Measurements from ENCODE around the gene SPINK2.

Gene SPINK2

DNA sequence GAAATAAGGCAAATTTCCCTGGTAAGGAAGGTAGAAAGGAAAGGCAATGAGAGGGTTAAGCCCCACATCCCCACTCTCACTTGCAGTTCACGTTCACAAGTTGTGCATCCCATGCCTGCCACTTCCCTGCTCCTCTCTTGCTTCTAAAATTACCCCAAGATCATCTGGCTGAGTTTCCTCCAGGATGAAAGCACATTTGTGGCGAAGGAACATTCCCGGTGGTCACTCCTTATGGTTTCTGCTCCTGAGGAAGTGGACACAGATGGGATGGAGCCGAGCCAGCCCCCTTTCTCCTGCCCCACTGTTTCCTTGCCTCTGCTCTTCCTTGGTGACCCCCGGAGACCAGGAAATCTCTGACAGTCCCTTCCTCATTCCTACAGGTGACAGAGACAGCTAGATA lies 37.5 kb downstream of the SPINK2 start:
- H3K27ac ChIP-seq = no peak overlapping the region
- no peak overlapping the region for H3K4me3 ChIP-seq (ENCODE audit: low read depth, low read length)
- no peaks in the 10 kb centered on the region for H3K27me3 ChIP-seq (ENCODE audit: control insufficient read depth, insufficient read depth, low read length)
- H3K79me2 ChIP-seq = no peaks in the 10 kb centered on the region
- no peaks in the 10 kb centered on the region for H3K9me3 ChIP-seq (ENCODE audit: control insufficient read depth, low read length)
- H3K36me3 ChIP-seq (ENCODE audit: control insufficient read depth, insufficient read depth, low read length) = no peaks in the 10 kb centered on the region
- TF ChIP-seq, protein P1, sequence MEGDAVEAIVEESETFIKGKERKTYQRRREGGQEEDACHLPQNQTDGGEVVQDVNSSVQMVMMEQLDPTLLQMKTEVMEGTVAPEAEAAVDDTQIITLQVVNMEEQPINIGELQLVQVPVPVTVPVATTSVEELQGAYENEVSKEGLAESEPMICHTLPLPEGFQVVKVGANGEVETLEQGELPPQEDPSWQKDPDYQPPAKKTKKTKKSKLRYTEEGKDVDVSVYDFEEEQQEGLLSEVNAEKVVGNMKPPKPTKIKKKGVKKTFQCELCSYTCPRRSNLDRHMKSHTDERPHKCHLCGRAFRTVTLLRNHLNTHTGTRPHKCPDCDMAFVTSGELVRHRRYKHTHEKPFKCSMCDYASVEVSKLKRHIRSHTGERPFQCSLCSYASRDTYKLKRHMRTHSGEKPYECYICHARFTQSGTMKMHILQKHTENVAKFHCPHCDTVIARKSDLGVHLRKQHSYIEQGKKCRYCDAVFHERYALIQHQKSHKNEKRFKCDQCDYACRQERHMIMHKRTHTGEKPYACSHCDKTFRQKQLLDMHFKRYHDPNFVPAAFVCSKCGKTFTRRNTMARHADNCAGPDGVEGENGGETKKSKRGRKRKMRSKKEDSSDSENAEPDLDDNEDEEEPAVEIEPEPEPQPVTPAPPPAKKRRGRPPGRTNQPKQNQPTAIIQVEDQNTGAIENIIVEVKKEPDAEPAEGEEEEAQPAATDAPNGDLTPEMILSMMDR (IDR thresholded peaks at IDR 0.05) = no peak
- no peaks in the 10 kb centered on the region for H3K4me1 ChIP-seq
- no peak overlapping the region for H2AFZ ChIP-seq
- H3K4me2 ChIP-seq (ENCODE audit: low read length) = no peak overlapping the region
- H3K9ac ChIP-seq = no peak overlapping the region

DNA sequence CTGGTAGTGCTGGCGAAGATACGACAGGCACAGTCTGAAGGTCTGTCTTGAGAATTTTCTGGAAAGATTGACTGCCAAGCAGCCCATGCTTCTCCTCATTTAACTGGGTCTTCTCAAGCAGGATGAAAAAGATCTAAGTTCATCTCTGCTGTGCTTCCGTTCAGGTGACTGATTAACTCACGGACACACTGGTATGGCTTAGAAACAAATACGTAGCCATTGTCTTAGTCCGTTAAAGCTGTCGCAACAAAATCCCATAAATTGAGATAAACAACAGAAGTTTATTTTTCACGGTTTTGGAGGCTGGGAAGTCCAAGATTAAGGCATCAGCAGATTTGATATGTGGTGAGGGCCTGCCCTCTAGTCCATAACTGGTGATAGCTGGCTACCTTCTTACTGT lies 39.5 kb downstream of the SPINK2 start:
- Histone ChIP-seq H3K4me1 (no peaks in the 10 kb centered on the region), H3K9ac (no peak overlapping the region), H3K27ac (no peak overlapping the region), H3K4me2 (ENCODE audit: low read length) (no peak overlapping the region), H3K9me3 (ENCODE audit: control insufficient read depth, low read length) (no peaks in the 10 kb centered on the region), H2AFZ (no peak overlapping the region), H3K79me2 (no peaks in the 10 kb centered on the region), H3K36me3 (ENCODE audit: control insufficient read depth, insufficient read depth, low read length) (no peaks in the 10 kb centered on the region), H3K4me3 (ENCODE audit: low read depth, low read length) (no peak overlapping the region), H3K27me3 (ENCODE audit: control insufficient read depth, insufficient read depth, low read length) (no peaks in the 10 kb centered on the region)
- TF ChIP-seq, protein P1 (IDR thresholded peaks at IDR 0.05) = no peak

DNA sequence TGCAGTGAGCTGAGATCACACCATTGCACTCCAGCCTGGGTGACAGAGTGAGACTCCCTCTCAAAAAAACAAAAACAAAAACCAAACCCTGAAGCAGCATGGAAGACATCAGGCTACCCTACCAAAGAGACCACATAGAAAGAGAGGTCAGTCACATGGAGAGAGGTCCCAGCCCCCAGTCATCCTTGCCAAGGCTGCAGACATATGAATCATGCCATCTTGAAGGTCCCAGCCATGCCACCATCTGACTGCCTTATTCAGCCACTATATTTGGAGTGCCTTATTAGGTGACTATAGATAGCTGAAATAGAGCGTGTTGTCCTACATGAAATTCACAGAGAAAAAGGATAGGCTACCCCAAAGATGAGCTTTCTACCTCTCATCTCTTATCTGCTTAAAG lies 48.2 kb downstream of the SPINK2 start:
- H3K27ac ChIP-seq = no peak overlapping the region
- no peaks in the 10 kb centered on the region for H3K79me2 ChIP-seq
- no peak overlapping the region for H3K9ac ChIP-seq
- H3K36me3 ChIP-seq (ENCODE audit: control insufficient read depth, insufficient read depth, low read length) = no peaks in the 10 kb centered on the region
- no peaks in the 10 kb centered on the region for H3K4me1 ChIP-seq
- TF ChIP-seq, protein P1 (IDR thresholded peaks at IDR 0.05) = no peak
- no peaks in the 10 kb centered on the region for H3K9me3 ChIP-seq (ENCODE audit: control insufficient read depth, low read length)
- H3K4me2 ChIP-seq (ENCODE audit: low read length) = no peak overlapping the region
- no peak overlapping the region for H2AFZ ChIP-seq
- H3K4me3 ChIP-seq (ENCODE audit: low read depth, low read length) = no peak overlapping the region
- no peaks in the 10 kb centered on the region for H3K27me3 ChIP-seq (ENCODE audit: control insufficient read depth, insufficient read depth, low read length)

DNA sequence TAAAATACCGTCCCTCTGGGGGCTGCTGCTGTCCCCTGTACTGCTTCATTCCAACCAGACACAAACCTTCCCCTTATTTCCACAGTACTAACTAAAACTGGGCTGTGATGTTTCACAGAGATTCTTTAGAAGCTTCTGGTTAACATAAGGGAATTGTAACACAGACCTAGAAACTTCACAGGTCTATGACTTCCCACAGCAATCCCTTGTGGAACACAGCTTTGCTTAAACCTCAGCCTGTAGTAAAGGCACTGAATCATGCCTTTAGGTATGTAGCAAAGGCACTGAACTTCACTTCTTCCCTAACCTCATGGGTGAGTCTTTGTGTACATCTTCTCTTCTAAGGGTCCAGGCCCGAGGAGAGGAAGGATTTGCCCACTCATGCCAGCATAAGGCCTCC lies 49.4 kb downstream of the SPINK2 start:
- Histone ChIP-seq H3K36me3 (ENCODE audit: control insufficient read depth, insufficient read depth, low read length) (no peaks in the 10 kb centered on the region), H3K27me3 (ENCODE audit: control insufficient read depth, insufficient read depth, low read length) (no peaks in the 10 kb centered on the region), H3K9me3 (ENCODE audit: control insufficient read depth, low read length) (no peaks in the 10 kb centered on the region), H3K79me2 (no peaks in the 10 kb centered on the region), H2AFZ (no peak overlapping the region), H3K4me3 (ENCODE audit: low read depth, low read length) (no peak overlapping the region), H3K27ac (no peak overlapping the region), H3K9ac (no peak overlapping the region), H3K4me2 (ENCODE audit: low read length) (no peak overlapping the region), H3K4me1 (no peaks in the 10 kb centered on the region)
- TF ChIP-seq, protein P1 (IDR thresholded peaks at IDR 0.05) = no peak

DNA sequence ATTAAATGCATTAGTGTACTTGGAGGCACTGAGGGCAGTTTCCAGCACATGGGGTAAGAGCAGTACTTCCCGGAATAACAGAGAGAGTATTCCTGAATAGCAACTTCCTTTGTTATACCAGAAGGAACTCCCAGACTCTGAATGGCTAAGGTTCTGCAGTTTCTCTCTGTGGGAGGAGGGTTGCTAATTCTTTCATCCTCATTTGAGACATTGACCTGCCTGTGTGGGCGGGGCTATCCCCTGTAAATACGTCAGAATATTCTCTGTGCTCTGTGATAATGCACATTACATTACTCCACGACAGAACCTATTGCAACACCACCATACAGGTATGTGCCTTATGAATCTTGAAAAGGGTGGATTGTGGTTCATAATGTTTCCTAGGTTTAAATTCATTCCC lies 52.7 kb downstream of the SPINK2 start:
- H3K27me3 ChIP-seq (ENCODE audit: control insufficient read depth, insufficient read depth, low read length) = no peaks in the 10 kb centered on the region
- no peak overlapping the region for H3K4me2 ChIP-seq (ENCODE audit: low read length)
- H2AFZ ChIP-seq = no peak overlapping the region
- no peaks in the 10 kb centered on the region for H3K36me3 ChIP-seq (ENCODE audit: control insufficient read depth, insufficient read depth, low read length)
- TF ChIP-seq, protein P1 (IDR thresholded peaks at IDR 0.05) = no peak
- no peaks in the 10 kb centered on the region for H3K4me1 ChIP-seq
- no peak overlapping the region for H3K9ac ChIP-seq
- H3K9me3 ChIP-seq (ENCODE audit: control insufficient read depth, low read length) = no peaks in the 10 kb centered on the region
- no peak overlapping the region for H3K27ac ChIP-seq
- H3K4me3 ChIP-seq (ENCODE audit: low read depth, low read length) = no peak overlapping the region
- no peaks in the 10 kb centered on the region for H3K79me2 ChIP-seq

Data from parathyroid adenoma (tissue), 2 donors.